ENCODE data around the gene KCNK16.

- TF ChIP-seq CTCF (IDR thresholded peaks at IDR 0.05) (no peak), POLR2A (IDR thresholded peaks at IDR 0.05) (no peak)
Measured at GRCh38 chr6:39344821-39345280, 22.3 kb upstream of the KCNK16 start.
